ENCODE measurements around the gene CNOT9. TPM values are rescaled to one million over a fixed set of nuclear protein-coding genes. Genes with fewer than 3 reads are reported as not detected.
"Not testable (repeated sequence)": the region's sequence is repeated elsewhere in the genome, so short reads cannot be mapped to it uniquely, and the experiment has no call there.

Gene CNOT9
- total RNA-seq, 2 donors from 2014 or later: 20.3 to 26.2 TPM

- TF ChIP-seq, protein P1, sequence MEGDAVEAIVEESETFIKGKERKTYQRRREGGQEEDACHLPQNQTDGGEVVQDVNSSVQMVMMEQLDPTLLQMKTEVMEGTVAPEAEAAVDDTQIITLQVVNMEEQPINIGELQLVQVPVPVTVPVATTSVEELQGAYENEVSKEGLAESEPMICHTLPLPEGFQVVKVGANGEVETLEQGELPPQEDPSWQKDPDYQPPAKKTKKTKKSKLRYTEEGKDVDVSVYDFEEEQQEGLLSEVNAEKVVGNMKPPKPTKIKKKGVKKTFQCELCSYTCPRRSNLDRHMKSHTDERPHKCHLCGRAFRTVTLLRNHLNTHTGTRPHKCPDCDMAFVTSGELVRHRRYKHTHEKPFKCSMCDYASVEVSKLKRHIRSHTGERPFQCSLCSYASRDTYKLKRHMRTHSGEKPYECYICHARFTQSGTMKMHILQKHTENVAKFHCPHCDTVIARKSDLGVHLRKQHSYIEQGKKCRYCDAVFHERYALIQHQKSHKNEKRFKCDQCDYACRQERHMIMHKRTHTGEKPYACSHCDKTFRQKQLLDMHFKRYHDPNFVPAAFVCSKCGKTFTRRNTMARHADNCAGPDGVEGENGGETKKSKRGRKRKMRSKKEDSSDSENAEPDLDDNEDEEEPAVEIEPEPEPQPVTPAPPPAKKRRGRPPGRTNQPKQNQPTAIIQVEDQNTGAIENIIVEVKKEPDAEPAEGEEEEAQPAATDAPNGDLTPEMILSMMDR (IDR thresholded peaks at IDR 0.05): no peak
- H3K27me3 ChIP-seq: no peaks in the 10 kb centered on the region
- no peak overlapping the region for H3K4me3 ChIP-seq
- H3K36me3 ChIP-seq: peaks cover 43% of the 10 kb centered on the region
- DNase-seq (ENCODE audit: low spot score): no peak
- H3K9me3 ChIP-seq: no peaks in the 10 kb centered on the region
- no peaks in the 10 kb centered on the region for H3K4me1 ChIP-seq
- no peak overlapping the region for H3K27ac ChIP-seq
Observed at GRCh38 chr2:218536804-218537494, 31.7 kb upstream of the CNOT9 start.

DNA sequence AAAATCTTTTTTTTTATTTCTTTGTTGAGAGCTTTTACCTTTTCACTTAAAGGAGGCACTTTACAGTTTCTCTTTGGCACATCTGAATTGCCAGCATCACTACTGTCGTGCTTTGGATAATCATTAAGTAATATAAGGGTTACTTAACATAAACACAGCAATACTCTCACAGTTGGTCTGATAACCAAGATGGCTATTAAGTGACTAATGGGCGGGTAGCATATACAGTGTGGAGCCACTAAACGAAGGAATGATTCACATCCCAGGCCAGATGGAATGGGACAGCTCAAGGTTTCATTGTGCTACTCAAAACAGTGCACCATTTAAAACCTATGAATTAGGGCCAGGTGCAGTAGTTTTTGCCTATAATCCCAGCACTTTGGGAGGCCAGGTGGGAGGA is 28.6 kb upstream of the CNOT9 start:
- no peaks in the 10 kb centered on the region for H3K9me3 ChIP-seq
- no peak overlapping the region for H3K27ac ChIP-seq
- TF ChIP-seq, protein P1 (IDR thresholded peaks at IDR 0.05): no peak
- H3K4me1 ChIP-seq: no peaks in the 10 kb centered on the region
- H3K36me3 ChIP-seq: peaks cover 53% of the 10 kb centered on the region
- H3K27me3 ChIP-seq: no peaks in the 10 kb centered on the region
- DNase-seq (ENCODE audit: low spot score): no peak
- no peak overlapping the region for H3K4me3 ChIP-seq

- Histone ChIP-seq H3K27me3 (no peaks in the 10 kb centered on the region), H3K4me1 (no peaks in the 10 kb centered on the region), H3K36me3 (peaks cover 64% of the 10 kb centered on the region), H3K9me3 (no peaks in the 10 kb centered on the region), H3K4me3 (no peak overlapping the region), H3K27ac (no peak overlapping the region)
- DNase-seq (ENCODE audit: low spot score): no peak
- TF ChIP-seq, protein P1 (IDR thresholded peaks at IDR 0.05): no peak
Observed at GRCh38 chr2:218546012-218546411, 22.6 kb upstream of the CNOT9 start.

DNA sequence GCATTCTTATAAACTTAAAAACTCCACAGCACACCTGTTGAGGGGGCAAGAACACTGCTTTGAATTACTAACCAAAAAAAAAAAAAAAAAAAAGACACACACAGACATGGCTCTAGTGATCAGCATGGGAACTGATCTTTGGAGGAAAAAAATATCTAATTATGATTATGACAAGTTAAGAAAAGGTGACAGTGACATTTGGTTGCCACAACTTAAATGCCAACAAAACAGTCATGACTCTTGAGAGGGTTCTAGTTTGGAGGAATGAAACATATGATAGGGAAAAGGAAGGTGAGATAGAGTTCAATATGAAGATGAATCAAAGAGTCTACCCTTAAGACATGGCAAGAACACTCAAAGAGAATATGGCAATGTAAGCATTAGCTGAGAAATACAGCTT is 21.1 kb upstream of the CNOT9 start:
- H3K36me3 ChIP-seq: peaks cover 64% of the 10 kb centered on the region
- no peaks in the 10 kb centered on the region for H3K4me1 ChIP-seq
- TF ChIP-seq, protein P1 (IDR thresholded peaks at IDR 0.05): no peak
- no peaks in the 10 kb centered on the region for H3K27me3 ChIP-seq
- DNase-seq (ENCODE audit: low spot score): no peak
- H3K9me3 ChIP-seq: no peaks in the 10 kb centered on the region
- H3K4me3 ChIP-seq: no peak overlapping the region
- no peak overlapping the region for H3K27ac ChIP-seq

- TF ChIP-seq, protein P1 (IDR thresholded peaks at IDR 0.05): no peak
- Histone ChIP-seq H3K9me3 (no peaks in the 10 kb centered on the region), H3K36me3 (peaks cover 66% of the 10 kb centered on the region), H3K27ac (no peak overlapping the region), H3K27me3 (no peaks in the 10 kb centered on the region), H3K4me3 (no peak overlapping the region), H3K4me1 (no peaks in the 10 kb centered on the region)
- DNase-seq (ENCODE audit: low spot score): no peak
Observed at GRCh38 chr2:218547978-218548377, 20.7 kb upstream of the CNOT9 start.

GRCh38 chr2:218554225-218554624 is 14.4 kb upstream of the CNOT9 start:
- H3K9me3 ChIP-seq; DNase-seq (ENCODE audit: low spot score); H3K4me3 ChIP-seq; H3K4me1 ChIP-seq; H3K27ac ChIP-seq; H3K27me3 ChIP-seq: not testable (repeated sequence)
- H3K36me3 ChIP-seq: peaks cover 48% of the 10 kb centered on the region
